Astrocyte (in vitro differentiated cells and primary cell): Measurements from ENCODE around the gene HSD17B8. TPM values are rescaled to one million over a fixed set of nuclear protein-coding genes. Genes with fewer than 3 reads are reported as not detected.

Experiments
- DNase-seq: peaks from one replicate; pipeline ENCODE4 v3.0.0-alpha.2; 2010; ENCODE audit warnings: low read depth
- FAIRE-seq: peaks from 2 replicates; lab custom pipeline; 2011; peaks lifted over from hg19 to GRCh38; lab: Jason Lieb, UNC
- H2AFZ ChIP-seq: 2 replicates; pipeline ENCODE4 v1.6.0; 2012; ENCODE audit warnings: low read depth, low read length, inconsistent platforms
- H3K27ac ChIP-seq: 2 replicates; pipeline ENCODE4 v1.5.1; 2011; ENCODE audit warnings: low read depth, low read length, inconsistent platforms
- H3K27me3 ChIP-seq: 2 replicates; pipeline ENCODE4 v1.6.0; 2011; ENCODE audit warnings: low read length, inconsistent platforms; ENCODE audit not compliant: insufficient read depth
- H3K36me3 ChIP-seq: 2 replicates; pipeline ENCODE4 v1.5.1; 2011; ENCODE audit warnings: low read length, inconsistent platforms; ENCODE audit not compliant: insufficient read depth
- H3K4me1 ChIP-seq: 2 replicates; pipeline ENCODE4 v1.5.1; 2011; ENCODE audit warnings: low read length, inconsistent platforms; ENCODE audit not compliant: insufficient read depth
- H3K4me2 ChIP-seq: 2 replicates; pipeline ENCODE4 v1.6.0; 2012; ENCODE audit warnings: low read length, inconsistent platforms
- H3K4me3 ChIP-seq: 2 replicates; pipeline ENCODE4 v1.5.1; 2011; ENCODE audit warnings: low read depth, mild to moderate bottlenecking, low read length, inconsistent platforms; ENCODE audit not compliant: insufficient read depth
- H3K79me2 ChIP-seq: 2 replicates; pipeline ENCODE4 v1.6.0; 2012; ENCODE audit warnings: mild to moderate bottlenecking, low read length, inconsistent platforms; ENCODE audit not compliant: insufficient read depth
- H3K9ac ChIP-seq: 2 replicates; pipeline ENCODE4 v1.6.0; 2012; ENCODE audit warnings: mild to moderate bottlenecking, low read length, inconsistent platforms
- H3K9me3 ChIP-seq: 2 replicates; pipeline ENCODE4 v1.5.1; 2012; ENCODE audit warnings: low read depth, mild to moderate bottlenecking, low read length, inconsistent platforms; ENCODE audit not compliant: insufficient read depth
- H4K20me1 ChIP-seq: 2 replicates; pipeline ENCODE4 v1.6.0; 2012; ENCODE audit warnings: low read length, inconsistent platforms; ENCODE audit not compliant: insufficient read depth
- H3K27ac Mint-ChIP-seq: one replicate; pipeline ENCODE4 v1.8.0; 2021; ENCODE audit warnings: mild to moderate bottlenecking, mixed read lengths; ENCODE audit not compliant: unreplicated experiment
- H3K27me3 Mint-ChIP-seq: one replicate; pipeline ENCODE4 v1.8.0; 2021; ENCODE audit warnings: low read depth, mixed read lengths; ENCODE audit not compliant: unreplicated experiment
- H3K36me3 Mint-ChIP-seq: one replicate; pipeline ENCODE4 v1.8.0; 2021; ENCODE audit warnings: low read depth, mixed read lengths; ENCODE audit not compliant: unreplicated experiment
- H3K4me1 Mint-ChIP-seq: one replicate; pipeline ENCODE4 v1.8.0; 2021; ENCODE audit warnings: low read depth, mixed read lengths; ENCODE audit not compliant: unreplicated experiment
- H3K4me3 Mint-ChIP-seq: one replicate; pipeline ENCODE4 v1.8.0; 2021; ENCODE audit warnings: mild to moderate bottlenecking, moderate library complexity, mixed read lengths; ENCODE audit not compliant: unreplicated experiment
- H3K9me3 Mint-ChIP-seq: one replicate; pipeline ENCODE4 v1.8.0; 2021; ENCODE audit warnings: mild to moderate bottlenecking, mixed read lengths; ENCODE audit not compliant: unreplicated experiment
- CTCF ChIP-seq: IDR thresholded peaks from 2 replicates; pipeline ENCODE4 v1.5.1; 2011; ENCODE audit warnings: low read depth, mild to moderate bottlenecking, inconsistent platforms, low read length, moderate library complexity; ENCODE audit not compliant: insufficient read depth
- EZH2 ChIP-seq: IDR thresholded peaks from 2 replicates; pipeline ENCODE4 v1.6.1; 2012; ENCODE audit warnings: mild to moderate bottlenecking, low read length, inconsistent platforms; ENCODE audit not compliant: insufficient read depth
- total RNA-seq: library from RNA; stranded (reverse); gene quantifications from 2 replicates; pipeline ENCODE4 v1.2.1, GENCODE V29; 2021

Gene HSD17B8
- total RNA-seq, 1 donor from 2014 or later = 2.1 TPM

- TF ChIP-seq EZH2 (no peak), CTCF (no peak)
- no peak overlapping the region for H3K27ac ChIP-seq
- H4K20me1 ChIP-seq = no peaks in the 10 kb centered on the region
- no peak overlapping the region for H3K9ac ChIP-seq
- DNase-seq = no peak
- H3K36me3 ChIP-seq = no peaks in the 10 kb centered on the region
- Mint-ChIP-seq H3K27ac (no peak overlapping the region), H3K36me3 (no peaks in the 10 kb centered on the region), H3K27me3 (peaks cover 51% of the 10 kb centered on the region), H3K4me1 (no peaks in the 10 kb centered on the region), H3K9me3 (peaks cover 3% of the 10 kb centered on the region), H3K4me3 (no peak overlapping the region)
- FAIRE-seq = no peak
- H3K79me2 ChIP-seq = no peaks in the 10 kb centered on the region
- no peaks in the 10 kb centered on the region for H3K4me1 ChIP-seq
- no peaks in the 10 kb centered on the region for H3K27me3 ChIP-seq
- no peak overlapping the region for H3K4me2 ChIP-seq
- no peak overlapping the region for H2AFZ ChIP-seq
- no peaks in the 10 kb centered on the region for H3K9me3 ChIP-seq
- no peak overlapping the region for H3K4me3 ChIP-seq
These were observed 36.2 kb upstream of the HSD17B8 start for GRCh38 chr6:33168284-33168601.

DNA sequence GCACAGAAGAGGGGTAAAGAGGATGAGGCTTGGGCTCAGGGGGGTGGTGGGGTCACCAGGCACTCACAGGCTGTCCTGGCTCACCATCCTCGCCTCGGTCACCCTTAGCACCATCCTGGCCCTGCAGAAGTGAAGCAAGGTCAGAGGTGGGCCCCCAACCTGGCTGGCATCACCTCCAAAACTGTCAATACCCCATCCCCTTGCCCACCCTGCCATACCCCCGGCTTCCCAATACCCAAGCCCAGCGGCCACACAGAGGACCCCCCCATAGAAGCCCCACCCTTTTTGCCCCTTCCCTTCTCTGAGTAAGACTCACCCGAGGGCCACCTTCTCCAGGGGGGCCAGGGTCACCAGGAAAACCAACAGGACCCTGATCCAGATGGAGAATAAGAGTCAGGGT, 35.8 kb upstream of the HSD17B8 start:
- no peaks in the 10 kb centered on the region for H3K9me3 ChIP-seq

More for the DNA sequence above, 35.8 kb upstream of the HSD17B8 start:
- no peak for TF ChIP-seq EZH2
- TF ChIP-seq CTCF = no peak
- Mint-ChIP-seq H3K27me3 (peaks cover 53% of the 10 kb centered on the region), H3K4me3 (no peak overlapping the region), H3K36me3 (no peaks in the 10 kb centered on the region), H3K27ac (no peak overlapping the region), H3K4me1 (no peaks in the 10 kb centered on the region), H3K9me3 (peaks cover 3% of the 10 kb centered on the region)
- DNase-seq = no peak
- no peak overlapping the region for H2AFZ ChIP-seq
- H3K79me2 ChIP-seq = no peaks in the 10 kb centered on the region
- no peak overlapping the region for H3K9ac ChIP-seq
- no peak overlapping the region for H3K27ac ChIP-seq
- no peak overlapping the region for H3K4me2 ChIP-seq
- H3K4me3 ChIP-seq = no peak overlapping the region
- H3K27me3 ChIP-seq = no peaks in the 10 kb centered on the region
- no peaks in the 10 kb centered on the region for H3K4me1 ChIP-seq
- FAIRE-seq = no peak
- no peaks in the 10 kb centered on the region for H4K20me1 ChIP-seq
- H3K36me3 ChIP-seq = no peaks in the 10 kb centered on the region
